ENCODE data around the gene CALU.

CALU gene

DNA sequence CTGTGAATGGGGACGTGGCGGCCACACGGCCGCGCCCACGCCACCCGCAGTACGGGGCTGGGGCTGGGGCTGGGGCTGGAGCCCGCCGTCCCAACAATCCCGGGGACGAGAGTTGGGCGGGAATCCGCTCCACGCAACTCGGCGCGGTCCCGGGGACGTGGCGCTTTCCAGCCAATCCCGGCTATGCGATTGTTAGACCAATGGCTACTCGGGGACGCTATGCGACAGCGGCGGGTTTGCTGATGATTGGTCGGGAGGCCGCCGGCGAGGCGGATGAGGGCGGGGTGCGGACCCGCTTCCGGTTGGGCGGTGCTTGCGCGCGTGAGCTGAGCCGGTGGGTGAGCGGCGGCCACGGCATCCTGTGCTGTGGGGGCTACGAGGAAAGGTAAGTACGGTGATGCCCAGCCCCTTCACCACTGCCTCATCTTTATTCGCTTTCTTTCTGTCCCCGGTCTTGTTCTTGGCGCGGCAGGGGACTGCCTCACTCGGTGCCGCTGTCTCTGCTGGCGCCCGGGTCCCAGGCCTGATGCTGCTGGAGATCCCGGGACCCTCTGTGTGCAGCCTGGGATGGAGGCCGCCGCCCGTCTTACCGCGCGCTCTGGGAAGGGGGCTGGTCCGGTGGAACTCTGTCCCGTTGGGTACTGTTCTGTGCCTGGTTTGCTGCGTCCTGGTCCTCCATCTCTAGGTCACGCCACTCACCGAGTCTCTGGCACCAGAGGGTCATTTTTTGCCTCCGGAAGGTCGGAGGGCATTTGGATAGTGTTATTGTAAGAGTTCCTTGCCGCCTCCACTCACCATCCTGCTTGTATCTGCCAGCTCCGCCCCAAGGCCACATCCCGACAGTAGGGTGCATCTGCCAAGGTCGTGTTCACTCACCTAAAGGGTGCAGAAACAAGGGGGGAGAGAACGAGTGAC lies at the start of gene CALU:
Gene CALU, plus strand, starts transcription at position 312 of the 915 bp plus-strand sequence. CDS start 9,225 bp downstream, outside the sequence.
- DNase-seq (ENCODE audit: low read depth in 2 of 3, low spot score in 2 of 3) = peak; percentile 74 to 91 (median 89)

DNA sequence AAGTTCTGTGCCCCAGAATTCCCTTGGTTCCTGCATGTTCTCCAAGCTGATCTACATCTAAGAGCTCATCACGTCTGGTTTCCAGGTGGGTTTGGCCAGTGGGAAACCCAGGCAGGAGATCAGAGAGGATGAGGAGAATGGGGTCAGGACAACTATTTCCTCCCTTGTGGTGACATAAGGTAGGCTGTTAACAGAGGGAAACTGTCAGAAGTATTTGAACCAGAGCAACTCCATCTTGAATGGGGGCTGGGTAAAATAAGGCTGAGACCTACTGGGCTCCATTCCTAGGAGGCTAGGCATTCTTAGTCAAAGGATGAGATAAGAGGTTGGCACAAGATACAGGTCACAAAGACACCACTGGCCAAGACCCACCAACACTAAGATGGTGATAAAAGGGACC lies 47.9 kb upstream of the CALU start:
- no peak for DNase-seq (ENCODE audit: low read depth in 2 of 3, low spot score in 2 of 3)

DNA sequence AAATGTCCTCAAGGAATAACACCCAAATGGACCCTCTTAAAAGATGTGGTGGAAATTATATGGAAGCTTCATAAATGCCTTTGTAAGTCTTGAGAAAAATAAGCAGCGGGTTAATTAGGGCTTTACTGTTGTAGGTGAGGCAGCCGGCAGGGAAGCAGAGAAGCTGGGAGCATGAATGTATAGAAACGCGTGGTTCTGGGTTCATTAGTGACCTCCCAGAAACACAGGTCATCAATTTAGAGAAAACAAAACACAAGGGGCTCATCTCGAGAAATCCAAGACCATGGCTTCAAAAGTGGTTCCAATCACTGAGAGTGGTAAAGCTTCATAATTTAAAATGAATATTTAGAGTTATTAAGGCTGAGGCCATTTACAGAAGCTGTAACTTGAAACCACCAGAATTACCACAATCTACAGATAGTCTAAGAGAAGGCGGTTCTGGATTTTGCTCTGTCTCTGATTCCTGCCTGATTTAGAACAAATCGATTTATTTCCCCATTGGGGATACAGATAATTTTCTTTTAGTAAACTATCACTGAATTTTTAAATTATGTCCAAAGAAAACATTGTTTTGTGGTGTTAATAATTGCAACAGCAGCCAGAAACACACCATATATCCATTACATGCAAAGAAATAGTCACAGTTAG lies 46.4 kb upstream of the CALU start:
- DNase-seq (ENCODE audit: low read depth in 2 of 3, low spot score in 2 of 3) = no peak

DNA sequence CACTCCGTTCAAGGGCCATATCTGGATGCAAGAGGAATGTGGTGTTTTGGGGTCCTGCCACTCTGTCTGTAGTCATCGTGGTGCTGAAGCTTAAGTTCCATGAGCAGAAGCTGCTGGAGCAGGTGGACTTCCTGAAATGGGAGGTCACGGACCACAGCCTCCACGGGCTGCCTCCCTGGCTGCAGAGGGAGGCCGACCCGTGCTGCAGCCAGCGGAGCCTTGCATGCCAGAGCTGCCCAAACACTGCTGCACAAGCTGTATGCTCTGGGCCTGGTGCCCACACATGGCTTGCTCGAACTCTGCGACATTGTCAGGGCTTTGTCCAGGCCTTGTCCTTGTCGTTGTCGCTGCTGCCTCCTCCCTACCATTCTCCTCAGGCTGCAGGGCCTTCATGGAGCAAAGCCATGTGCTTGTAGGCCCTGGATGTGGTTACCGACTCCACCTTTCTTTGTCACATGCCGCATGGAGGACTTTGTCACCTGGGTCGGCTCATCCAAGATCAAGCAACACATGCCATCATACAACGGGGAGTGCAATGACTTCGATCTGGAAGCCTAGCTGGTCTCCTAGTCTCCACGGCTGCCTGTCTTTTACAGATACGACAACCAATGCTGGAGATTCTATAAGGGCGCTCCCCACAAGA lies 45.7 kb upstream of the CALU start:
- no peak for DNase-seq (ENCODE audit: low read depth in 2 of 3, low spot score in 2 of 3)

DNA sequence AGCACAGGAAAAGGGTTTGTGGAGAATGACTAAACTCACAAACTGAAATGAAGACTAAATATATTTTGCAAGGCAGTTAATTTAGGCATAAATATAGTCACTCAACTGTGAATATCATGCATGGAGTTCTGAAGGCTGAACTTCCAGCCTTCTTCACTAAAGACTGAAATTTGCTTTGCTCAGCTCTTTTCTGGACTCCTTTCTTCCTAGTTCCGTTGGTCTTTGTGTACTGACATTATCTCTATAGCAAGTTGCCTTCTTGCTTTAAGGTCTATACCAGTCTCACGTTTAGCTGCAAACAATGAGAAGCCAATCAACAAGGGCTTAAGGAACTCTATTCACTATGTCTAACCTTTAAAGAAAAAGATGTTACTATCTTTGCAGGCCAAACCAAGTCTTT lies 44.4 kb upstream of the CALU start:
- DNase-seq (ENCODE audit: low read depth in 2 of 3, low spot score in 2 of 3) = no peak

DNA sequence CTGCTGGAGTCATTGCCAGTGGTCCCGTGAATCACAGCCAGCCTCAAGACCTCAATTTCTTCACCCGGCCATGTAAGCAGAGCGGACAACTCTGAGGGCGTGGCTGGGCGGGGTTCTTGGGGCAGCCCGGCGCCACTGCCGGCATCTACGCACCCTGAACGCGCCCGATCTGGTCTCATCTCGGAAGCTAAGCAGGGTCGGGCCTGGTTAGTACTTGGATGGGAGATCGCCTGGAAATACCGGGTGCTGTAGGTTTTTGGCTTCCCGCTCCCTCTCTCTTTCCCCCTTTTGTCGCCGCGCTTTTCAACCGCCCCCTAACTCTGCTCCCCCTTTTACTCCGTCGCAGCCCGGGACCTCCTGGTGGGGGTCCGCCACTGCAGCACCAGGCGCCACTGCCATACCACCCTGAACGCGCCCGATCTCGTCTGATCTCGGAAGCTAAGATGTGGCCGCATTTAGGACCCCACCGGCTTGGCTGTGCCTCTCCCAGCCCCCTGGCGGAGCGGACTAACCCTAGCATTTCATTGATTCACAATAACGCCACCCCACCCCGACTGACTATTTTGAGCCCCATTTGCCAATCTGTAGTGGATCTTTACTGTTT lies 41.8 kb upstream of the CALU start:
- peak; percentile 32 to 60 (median 36) for DNase-seq (ENCODE audit: low read depth in 2 of 3, low spot score in 2 of 3)

DNA sequence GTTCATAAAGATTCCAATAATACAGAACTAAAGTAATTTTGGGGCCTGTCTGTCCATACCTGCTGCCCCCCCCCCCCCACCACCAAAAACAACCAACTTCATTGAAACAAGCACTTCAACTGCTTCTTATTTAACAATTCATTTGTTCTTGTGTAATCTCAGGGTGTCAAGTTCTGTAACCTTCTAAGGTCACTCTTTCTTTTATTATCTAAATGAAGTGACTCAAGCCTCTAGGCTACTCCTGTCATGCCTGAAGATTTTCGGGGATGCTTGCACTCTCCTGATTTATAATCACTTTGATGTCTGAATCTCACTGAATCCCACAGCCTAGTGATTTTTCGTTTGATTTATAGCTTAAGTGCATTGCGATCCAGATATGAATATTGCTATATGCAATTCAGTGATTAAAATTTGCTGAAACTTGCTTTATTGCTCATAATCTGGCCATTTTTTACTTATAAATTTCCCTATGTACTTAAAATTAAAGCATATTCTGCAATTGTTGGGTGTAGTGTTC lies 39.9 kb upstream of the CALU start:
- DNase-seq (ENCODE audit: low read depth in 2 of 3, low spot score in 2 of 3) = no peak

DNA sequence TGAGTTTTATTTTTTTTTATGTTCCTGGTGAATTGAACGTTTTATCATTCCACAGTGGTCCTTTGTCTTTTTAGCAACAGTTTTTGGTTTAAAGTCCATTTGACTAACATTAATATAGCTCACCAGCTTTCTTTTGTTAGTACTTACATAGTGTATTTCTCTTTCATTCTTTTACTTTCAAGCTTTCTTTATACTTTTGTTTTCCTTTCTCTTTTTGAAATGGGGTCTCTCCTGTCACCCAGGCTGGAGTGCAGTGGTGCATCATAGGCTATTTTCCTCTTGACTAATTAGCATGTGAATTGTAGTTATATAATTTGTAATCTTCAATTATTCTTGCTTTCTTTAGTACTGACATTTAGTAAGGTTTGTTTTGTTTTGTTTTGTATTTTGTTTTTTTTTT lies 39.3 kb upstream of the CALU start:
- no peak for DNase-seq (ENCODE audit: low read depth in 2 of 3, low spot score in 2 of 3)

DNA sequence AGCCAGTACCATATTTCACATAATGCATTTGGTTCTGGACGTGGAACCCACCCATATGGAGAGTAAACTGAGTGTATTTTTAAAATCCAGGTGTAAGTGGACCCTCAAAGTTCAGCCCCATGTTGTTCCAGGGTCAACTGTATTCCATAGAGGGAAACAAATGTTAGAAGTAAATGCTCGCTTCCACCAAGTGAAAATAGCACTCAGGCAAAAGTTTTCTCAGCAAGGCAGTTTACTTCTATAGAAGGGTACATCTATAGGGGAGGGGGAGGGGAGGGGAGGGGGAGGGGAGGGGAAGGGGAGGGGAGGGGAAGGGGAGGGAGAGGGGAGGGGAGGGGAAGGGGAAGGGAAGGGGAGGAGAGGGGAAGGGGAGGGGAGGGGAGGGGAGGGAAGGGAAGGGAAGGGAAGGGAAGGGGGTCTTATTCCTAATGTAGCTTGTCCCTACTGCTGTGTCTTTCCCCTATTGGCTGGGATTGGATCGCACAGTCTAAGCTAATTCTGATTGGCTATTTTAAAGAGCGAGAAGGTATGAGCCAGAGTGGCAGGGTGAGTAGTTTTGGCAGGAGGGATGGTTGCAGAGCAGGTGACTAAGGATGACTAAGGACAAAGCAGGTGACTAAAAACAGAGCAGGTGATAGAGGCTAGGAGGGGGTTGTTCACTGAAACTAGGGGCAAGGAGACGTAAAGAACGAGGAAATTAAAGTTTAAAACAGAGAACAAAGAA lies 37.9 kb upstream of the CALU start:
- DNase-seq (ENCODE audit: low read depth in 2 of 3, low spot score in 2 of 3) = no peak

DNA sequence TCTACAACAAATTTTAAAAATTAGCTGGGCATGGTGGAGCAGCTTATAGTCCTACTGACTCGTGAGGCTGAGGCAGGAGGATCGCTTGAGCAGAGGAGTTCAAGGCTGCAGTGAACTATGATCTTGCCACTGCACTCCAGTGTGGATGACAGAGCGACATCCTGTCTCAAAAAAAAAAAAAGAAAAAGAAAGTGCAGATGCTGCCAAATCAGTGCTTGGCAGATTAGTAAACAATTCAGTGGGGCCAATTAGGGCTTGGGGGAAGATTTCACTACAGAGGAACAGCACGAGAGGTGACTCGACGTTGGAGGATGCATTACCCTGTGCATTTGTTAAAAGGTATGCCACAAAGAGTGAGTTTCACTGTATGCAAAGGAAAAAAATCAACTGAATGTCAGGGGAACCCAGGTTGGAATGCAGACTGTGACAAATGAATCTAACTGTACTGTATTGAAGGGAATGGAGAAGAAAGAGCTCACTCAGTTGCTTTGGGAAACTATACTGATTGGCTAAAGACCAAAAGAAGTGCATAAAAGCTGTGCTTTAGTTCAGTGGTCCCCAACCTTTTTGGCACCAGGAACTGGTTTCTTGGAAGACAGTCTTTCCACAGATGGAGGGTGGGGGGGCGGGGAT lies 35.4 kb upstream of the CALU start:
- no peak for DNase-seq (ENCODE audit: low read depth in 2 of 3, low spot score in 2 of 3)

DNA sequence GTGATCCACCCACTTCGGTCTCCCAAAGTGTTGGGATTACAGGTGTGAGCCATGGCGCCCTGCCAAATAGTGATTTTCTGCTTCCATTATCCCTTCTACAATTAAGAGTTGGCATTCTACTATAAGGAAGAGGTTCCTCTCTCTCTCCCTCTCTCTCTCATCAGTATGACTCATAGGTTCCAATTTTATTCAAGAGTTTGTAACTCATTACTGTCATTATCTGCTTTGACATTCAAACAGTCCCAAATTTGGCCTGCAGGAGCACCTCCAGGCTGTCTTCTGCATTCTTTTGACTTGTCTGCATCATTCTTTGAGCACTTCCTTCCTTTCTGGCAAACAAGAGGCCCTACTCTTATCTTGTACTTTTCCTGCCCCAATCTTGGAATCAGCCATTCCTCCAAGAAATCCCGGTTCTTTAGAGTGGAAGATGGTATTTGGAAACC lies 33.2 kb upstream of the CALU start:
- DNase-seq (ENCODE audit: low read depth in 2 of 3, low spot score in 2 of 3) = no peak

DNA sequence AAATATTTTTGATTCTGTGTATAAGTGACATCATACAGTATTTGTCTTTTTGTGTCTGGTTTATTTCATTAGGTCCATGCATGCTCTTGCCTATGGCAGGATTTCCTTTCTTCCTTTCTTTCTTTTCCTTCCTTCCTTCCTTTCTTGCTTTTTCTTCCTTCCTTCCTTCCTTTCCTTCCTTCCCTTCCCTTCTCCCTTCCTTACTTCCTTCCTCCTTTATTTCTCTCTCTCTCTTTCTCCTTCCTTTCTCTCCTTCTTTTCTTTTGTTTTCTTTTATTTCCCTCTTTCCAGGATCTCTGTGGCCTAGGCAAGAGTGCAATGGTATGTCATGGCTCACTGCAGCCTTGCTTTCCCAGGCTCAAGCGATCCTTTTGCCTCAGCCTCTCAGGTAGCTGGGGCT lies 31.4 kb upstream of the CALU start:
- DNase-seq (ENCODE audit: low read depth in 2 of 3, low spot score in 2 of 3) = no peak

DNA sequence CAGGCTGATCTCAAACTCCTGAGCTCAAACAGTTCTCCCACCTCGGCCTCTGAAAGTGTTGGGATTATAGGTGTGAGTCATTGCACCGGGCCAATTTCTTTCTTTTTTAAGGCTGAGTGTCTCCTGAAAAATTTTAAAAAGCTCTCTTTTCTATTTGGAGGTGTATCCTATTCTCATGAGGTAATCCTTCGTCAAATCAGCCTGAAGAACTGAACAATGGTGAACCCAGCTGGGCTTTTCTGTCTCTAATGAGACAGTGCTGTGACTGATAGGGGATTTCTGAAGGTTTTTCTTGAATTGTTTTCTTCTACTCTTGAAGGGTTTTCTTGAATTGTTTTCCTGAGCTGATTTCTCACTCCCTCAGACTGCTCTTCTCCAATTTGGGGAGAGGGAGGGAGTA lies 30.9 kb upstream of the CALU start:
- DNase-seq (ENCODE audit: low read depth in 2 of 3, low spot score in 2 of 3) = no peak

DNA sequence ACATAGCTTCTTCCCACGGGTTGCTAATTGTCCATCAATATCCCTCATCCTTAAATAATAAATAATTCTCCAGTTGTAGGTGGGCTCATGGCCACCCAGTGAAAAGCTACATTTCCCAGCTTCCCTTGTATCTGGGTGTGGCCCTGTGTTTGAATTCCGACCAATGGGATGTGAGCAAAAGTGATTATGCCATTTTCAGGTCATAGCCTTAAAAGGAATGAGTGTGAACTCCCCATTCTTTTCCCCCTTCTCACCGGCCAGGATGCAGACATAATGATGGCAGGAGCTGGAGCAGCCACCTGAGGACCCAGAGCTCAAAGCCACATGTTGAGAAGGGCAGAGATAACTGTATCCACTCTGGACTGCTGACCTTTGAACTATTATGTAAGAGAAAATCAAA lies 30.3 kb upstream of the CALU start:
- DNase-seq (ENCODE audit: low read depth in 2 of 3, low spot score in 2 of 3) = no peak

DNA sequence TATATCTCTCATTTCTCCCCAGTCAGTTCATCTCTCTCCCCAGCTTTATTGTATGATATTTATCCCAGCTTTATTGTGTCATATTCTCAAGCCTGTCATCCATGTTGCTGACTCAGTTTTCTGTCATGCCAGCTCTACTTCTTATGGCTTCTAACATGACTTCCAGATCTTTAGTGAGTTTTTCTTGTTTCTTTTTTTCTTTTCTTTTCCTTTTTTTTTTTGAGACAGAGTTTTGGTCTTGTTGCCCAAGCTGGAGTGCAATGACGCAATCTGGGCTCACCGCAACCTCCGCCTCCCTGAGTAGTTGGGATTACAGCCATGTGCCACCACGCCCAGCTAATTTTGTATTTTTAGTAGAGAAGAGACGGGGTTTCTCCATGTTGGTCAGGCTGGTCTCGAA lies 28.7 kb upstream of the CALU start:
- no peak for DNase-seq (ENCODE audit: low read depth in 2 of 3, low spot score in 2 of 3)

DNA sequence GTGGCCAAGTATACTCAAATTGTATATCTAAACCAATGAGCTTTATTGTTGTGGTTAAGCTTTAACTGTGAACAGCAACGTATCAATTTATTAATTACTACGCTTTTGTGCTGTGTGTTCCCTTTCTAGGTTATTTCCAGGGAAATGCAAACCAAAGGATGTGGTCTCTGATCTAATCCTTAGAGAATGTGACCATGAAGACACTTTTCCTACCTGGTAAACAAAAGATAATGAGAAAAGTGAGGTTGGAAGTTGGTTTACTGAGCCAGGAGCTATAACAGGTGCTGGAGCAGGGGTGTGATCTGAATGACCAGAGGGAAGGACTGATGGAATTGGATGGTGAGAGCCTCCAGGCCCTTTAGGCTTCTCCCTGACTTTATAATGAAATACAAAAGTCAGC lies 25.4 kb upstream of the CALU start:
- DNase-seq (ENCODE audit: low read depth in 2 of 3, low spot score in 2 of 3) = no peak

DNA sequence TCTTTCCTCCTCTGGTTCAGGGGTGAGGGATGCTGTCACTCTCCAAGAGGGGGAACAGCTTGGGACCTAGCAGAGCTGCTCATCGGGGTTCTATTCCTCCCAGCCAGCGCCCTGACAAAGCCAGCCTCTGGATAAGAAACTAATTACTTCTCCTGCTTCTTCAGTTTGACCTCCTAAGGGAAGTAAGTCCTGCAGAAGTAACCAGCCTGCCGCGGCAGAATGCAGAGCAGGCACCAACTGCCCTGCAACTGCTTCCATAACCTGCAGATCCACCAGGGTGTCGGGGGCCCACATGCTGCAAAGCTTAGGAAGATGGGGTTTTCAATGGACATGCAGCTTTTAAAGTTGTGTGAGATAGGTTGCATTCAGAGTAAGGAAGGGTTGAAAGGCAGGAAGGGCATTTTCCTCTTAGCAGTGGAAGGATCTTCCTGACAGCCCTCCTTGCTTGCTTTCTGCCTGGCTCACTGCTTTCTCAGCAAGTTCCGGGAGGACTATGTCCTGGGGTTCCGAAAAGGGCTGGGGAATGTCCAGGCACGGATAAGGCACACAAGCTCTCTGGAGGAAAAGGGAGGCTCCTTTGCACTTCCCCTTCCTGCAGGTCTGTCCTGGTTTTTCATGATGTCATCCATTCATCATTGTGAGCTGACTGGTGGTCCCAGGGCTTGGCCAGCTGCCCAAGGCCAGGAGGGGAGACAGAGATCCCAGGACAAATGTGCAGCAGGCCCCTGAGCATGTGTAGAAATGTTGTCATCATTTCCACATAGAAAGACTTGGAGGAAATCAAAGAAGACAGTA lies 24.3 kb upstream of the CALU start:
- no peak for DNase-seq (ENCODE audit: low read depth in 2 of 3, low spot score in 2 of 3)

DNA sequence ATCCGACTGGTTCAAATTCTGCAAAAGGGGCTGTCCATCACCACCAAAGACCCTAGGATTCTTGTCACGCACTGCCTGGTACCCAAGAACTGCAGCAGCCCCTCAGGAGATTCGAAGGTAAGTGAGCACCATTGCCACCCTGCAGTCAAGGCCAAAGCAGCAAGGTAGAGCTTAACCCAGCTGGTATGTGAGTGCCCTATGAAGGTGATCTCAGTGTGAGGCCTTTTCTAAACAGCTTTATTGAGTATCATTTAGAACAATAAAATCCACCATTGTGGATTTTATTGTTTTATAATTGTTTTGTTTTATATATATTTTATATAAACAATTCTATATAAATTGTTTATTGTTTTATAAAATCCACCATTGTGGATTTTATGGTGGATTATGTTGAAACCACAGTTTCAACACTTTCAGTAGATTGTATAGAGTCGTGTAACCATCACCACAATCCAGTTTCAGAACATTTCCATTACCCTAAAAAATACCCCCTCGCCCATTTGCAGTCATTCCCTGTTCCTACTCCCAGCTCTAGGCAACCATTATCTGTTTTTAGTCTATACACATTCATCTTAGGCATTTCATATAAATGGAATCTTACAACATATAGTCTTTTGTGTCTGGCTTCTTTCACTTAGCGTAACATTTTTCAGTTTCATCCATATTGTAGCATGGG lies 20.1 kb upstream of the CALU start:
- no peak for DNase-seq (ENCODE audit: low read depth in 2 of 3, low spot score in 2 of 3)

DNA sequence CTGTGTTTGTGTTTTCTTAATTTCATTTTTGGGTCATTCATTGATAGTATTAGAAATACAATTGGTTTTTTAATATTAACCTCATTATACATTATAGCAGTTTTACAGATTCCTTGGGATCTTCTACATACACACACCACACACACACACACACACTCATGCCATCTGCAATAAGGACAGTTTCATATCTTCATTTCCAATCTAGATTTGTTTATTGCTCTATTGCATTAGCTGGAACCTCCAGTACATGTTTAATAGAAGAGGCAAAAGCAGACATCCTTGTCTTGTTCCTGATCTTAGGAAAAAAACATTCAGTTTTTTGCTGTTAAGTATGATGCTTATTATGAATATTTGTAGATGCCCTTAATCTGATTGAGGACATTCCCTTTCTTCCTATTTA lies 17.8 kb upstream of the CALU start:
- no peak for DNase-seq (ENCODE audit: low read depth in 2 of 3, low spot score in 2 of 3)
